IPS-20b (cell line): ENCODE data around the gene TRPC4.
"Not testable (repeated sequence)": the region's sequence is repeated elsewhere in the genome, so short reads cannot be mapped to it uniquely, and the experiment has no call there.

Source experiments
- H3K27ac ChIP-seq: one replicate; pipeline ENCODE4 v1.5.1; 2013; ENCODE audit warnings: low read length
- H3K27me3 ChIP-seq: 2 replicates; pipeline ENCODE4 v1.6.1; 2013; ENCODE audit warnings: mild to moderate bottlenecking, low read length, inconsistent platforms; ENCODE audit not compliant: insufficient read depth
- H3K36me3 ChIP-seq: 2 replicates; pipeline ENCODE4 v1.6.1; 2013; ENCODE audit warnings: low read depth, mild to moderate bottlenecking, inconsistent platforms, low read length, moderate library complexity; ENCODE audit not compliant: insufficient read depth
- H3K4me1 ChIP-seq: 2 replicates; pipeline ENCODE4 v1.6.1; 2013; ENCODE audit warnings: mild to moderate bottlenecking, control low read depth, inconsistent platforms, low read length, moderate library complexity; ENCODE audit not compliant: insufficient read depth
- H3K4me3 ChIP-seq: 2 replicates; pipeline ENCODE4 v1.5.1; 2013; ENCODE audit warnings: mild to moderate bottlenecking, low read length, inconsistent platforms
- H3K9ac ChIP-seq: 2 replicates; pipeline ENCODE4 v1.6.1; 2013; ENCODE audit warnings: low read depth, mild to moderate bottlenecking, inconsistent platforms, low read length, moderate library complexity
- H3K9me3 ChIP-seq: 2 replicates; pipeline ENCODE4 v1.6.1; 2013; ENCODE audit warnings: mild to moderate bottlenecking, low read depth, low read length, inconsistent platforms; ENCODE audit not compliant: insufficient read depth

Gene TRPC4

GRCh38 chr13:37811441-37811840, 58.1 kb downstream of the TRPC4 start:
- Histone ChIP-seq H3K4me3 (no peak overlapping the region), H3K4me1 (no peaks in the 10 kb centered on the region), H3K36me3 (no peaks in the 10 kb centered on the region), H3K9me3 (peaks cover 8% of the 10 kb centered on the region; the same call in 1 of the 2 replicates), H3K9ac (no peak overlapping the region), H3K27me3 (no peaks in the 10 kb centered on the region), H3K27ac (no peak overlapping the region)

GRCh38 chr13:37806666-37807065, 62.9 kb downstream of the TRPC4 start:
- H3K27me3 ChIP-seq = no peaks in the 10 kb centered on the region
- no peak overlapping the region for H3K9ac ChIP-seq
- no peaks in the 10 kb centered on the region for H3K36me3 ChIP-seq
- no peak overlapping the region for H3K27ac ChIP-seq
- H3K9me3 ChIP-seq = no peaks in the 10 kb centered on the region
- no peak overlapping the region for H3K4me3 ChIP-seq
- no peaks in the 10 kb centered on the region for H3K4me1 ChIP-seq

GRCh38 chr13:37797631-37798030, 71.9 kb downstream of the TRPC4 start:
- Histone ChIP-seq H3K4me3 (no peak overlapping the region), H3K9ac (no peak overlapping the region), H3K27ac (no peak overlapping the region), H3K36me3 (no peaks in the 10 kb centered on the region), H3K9me3 (no peaks in the 10 kb centered on the region), H3K27me3 (no peaks in the 10 kb centered on the region), H3K4me1 (peaks cover 13% of the 10 kb centered on the region; the same call in 1 of the 2 replicates)

GRCh38 chr13:37796795-37797194, 72.8 kb downstream of the TRPC4 start:
- H3K9me3 ChIP-seq, H3K4me3 ChIP-seq, H3K27me3 ChIP-seq, H3K9ac ChIP-seq, H3K27ac ChIP-seq, H3K36me3 ChIP-seq: not testable (repeated sequence)
- H3K4me1 ChIP-seq = peaks cover 13% of the 10 kb centered on the region; the same call in 1 of the 2 replicates

GRCh38 chr13:37795326-37795725, 74.2 kb downstream of the TRPC4 start:
- no peak overlapping the region for H3K4me3 ChIP-seq
- no peaks in the 10 kb centered on the region for H3K36me3 ChIP-seq
- H3K27ac ChIP-seq = no peak overlapping the region
- no peaks in the 10 kb centered on the region for H3K27me3 ChIP-seq
- peaks cover 13% of the 10 kb centered on the region; the same call in 1 of the 2 replicates for H3K4me1 ChIP-seq
- H3K9me3 ChIP-seq = no peaks in the 10 kb centered on the region
- H3K9ac ChIP-seq = no peak overlapping the region

- H3K4me3 ChIP-seq = no peak overlapping the region
- H3K4me1 ChIP-seq = peaks cover 13% of the 10 kb centered on the region; the same call in 1 of the 2 replicates
- H3K36me3 ChIP-seq = no peaks in the 10 kb centered on the region
- H3K27me3 ChIP-seq = no peaks in the 10 kb centered on the region
- H3K9me3 ChIP-seq = no peaks in the 10 kb centered on the region
- H3K27ac ChIP-seq = no peak overlapping the region
- no peak overlapping the region for H3K9ac ChIP-seq
These were observed 77.9 kb downstream of the TRPC4 start for GRCh38 chr13:37791699-37792098.

- Histone ChIP-seq H3K9me3 (no peaks in the 10 kb centered on the region), H3K27ac (no peak overlapping the region), H3K4me3 (no peak overlapping the region), H3K27me3 (no peaks in the 10 kb centered on the region), H3K4me1 (peaks cover 3% of the 10 kb centered on the region; the same call in 1 of the 2 replicates), H3K36me3 (no peaks in the 10 kb centered on the region), H3K9ac (no peak overlapping the region)
These were observed 81.2 kb downstream of the TRPC4 start for GRCh38 chr13:37788346-37788745.

GRCh38 chr13:37777676-37778075, 91.9 kb downstream of the TRPC4 start:
- H3K4me1 ChIP-seq = no peaks in the 10 kb centered on the region
- no peaks in the 10 kb centered on the region for H3K9me3 ChIP-seq
- H3K27me3 ChIP-seq = no peaks in the 10 kb centered on the region
- peaks cover 35% of the 10 kb centered on the region; the same call in 1 of the 2 replicates for H3K36me3 ChIP-seq
- no peak overlapping the region for H3K27ac ChIP-seq
- no peak overlapping the region for H3K9ac ChIP-seq
- no peak overlapping the region for H3K4me3 ChIP-seq

GRCh38 chr13:37775871-37776270, 93.7 kb downstream of the TRPC4 start:
- Histone ChIP-seq H3K27me3 (no peaks in the 10 kb centered on the region), H3K9ac (no peak overlapping the region), H3K4me3 (no peak overlapping the region), H3K9me3 (no peaks in the 10 kb centered on the region), H3K27ac (no peak overlapping the region), H3K36me3 (peaks cover 18% of the 10 kb centered on the region; the same call in 1 of the 2 replicates), H3K4me1 (no peaks in the 10 kb centered on the region)

GRCh38 chr13:37772644-37773043, 96.9 kb downstream of the TRPC4 start:
- Histone ChIP-seq H3K36me3 (no peaks in the 10 kb centered on the region), H3K27ac (no peak overlapping the region), H3K9me3 (no peaks in the 10 kb centered on the region), H3K9ac (no peak overlapping the region), H3K4me1 (no peaks in the 10 kb centered on the region), H3K4me3 (no peak overlapping the region), H3K27me3 (no peaks in the 10 kb centered on the region)

GRCh38 chr13:37769545-37769944, 100.0 kb downstream of the TRPC4 start:
- Histone ChIP-seq H3K27me3 (no peaks in the 10 kb centered on the region), H3K4me1 (no peaks in the 10 kb centered on the region), H3K27ac (no peak overlapping the region), H3K9me3 (no peaks in the 10 kb centered on the region), H3K9ac (no peak overlapping the region), H3K4me3 (no peak overlapping the region), H3K36me3 (no peaks in the 10 kb centered on the region)

- no peaks in the 10 kb centered on the region for H3K36me3 ChIP-seq
- no peaks in the 10 kb centered on the region for H3K4me1 ChIP-seq
- H3K9ac ChIP-seq = no peak overlapping the region
- no peak overlapping the region for H3K4me3 ChIP-seq
- H3K27me3 ChIP-seq = no peaks in the 10 kb centered on the region
- no peak overlapping the region for H3K27ac ChIP-seq
- no peaks in the 10 kb centered on the region for H3K9me3 ChIP-seq
These were observed 100.5 kb downstream of the TRPC4 start for GRCh38 chr13:37769078-37769477.
